ENCODE data around the gene TBX20.

DNA sequence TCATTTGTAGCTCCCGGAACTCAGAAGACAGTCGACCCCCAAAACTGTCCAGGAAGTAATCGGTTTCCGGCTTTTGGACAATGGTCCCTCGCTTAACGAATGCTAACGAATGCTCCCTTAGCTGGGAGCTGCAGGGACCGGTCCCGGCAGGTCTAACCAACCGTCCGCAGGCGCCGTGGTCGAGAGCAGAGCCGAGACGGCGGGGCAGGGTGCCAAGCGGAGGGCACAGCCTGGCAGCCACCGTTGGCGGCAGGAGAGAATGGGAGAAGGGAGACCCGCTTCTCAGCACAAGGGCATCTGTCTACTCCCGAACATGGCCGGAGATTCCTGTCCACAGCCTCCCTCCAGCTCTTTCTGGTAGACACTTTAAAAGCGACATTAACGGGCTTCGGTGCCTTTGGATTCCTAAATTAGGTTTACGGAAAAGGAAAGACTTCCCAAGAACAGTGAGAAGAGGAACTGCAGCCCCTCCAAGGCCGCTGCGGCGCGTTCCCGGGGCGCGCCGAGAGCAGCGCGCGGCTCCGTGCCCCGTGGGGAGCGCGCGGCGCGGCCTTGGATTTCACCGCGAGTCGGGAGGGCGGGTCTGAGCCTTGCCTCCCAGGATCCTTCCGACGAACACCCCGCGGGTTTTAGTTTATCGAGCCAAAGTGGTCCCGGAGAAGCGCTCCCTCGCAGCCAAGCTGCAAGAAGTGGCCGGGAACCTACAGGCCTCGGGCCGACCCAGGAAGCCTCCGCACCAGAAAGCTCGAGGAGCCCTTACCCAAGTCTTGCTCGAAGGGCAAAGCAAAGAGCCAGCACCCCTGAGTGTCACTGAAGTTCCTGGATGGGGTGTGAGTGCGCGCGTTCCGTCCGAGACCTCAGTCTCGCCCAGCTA is 3.6 kb upstream of the TBX20 start:
- TF ChIP-seq, protein P1, sequence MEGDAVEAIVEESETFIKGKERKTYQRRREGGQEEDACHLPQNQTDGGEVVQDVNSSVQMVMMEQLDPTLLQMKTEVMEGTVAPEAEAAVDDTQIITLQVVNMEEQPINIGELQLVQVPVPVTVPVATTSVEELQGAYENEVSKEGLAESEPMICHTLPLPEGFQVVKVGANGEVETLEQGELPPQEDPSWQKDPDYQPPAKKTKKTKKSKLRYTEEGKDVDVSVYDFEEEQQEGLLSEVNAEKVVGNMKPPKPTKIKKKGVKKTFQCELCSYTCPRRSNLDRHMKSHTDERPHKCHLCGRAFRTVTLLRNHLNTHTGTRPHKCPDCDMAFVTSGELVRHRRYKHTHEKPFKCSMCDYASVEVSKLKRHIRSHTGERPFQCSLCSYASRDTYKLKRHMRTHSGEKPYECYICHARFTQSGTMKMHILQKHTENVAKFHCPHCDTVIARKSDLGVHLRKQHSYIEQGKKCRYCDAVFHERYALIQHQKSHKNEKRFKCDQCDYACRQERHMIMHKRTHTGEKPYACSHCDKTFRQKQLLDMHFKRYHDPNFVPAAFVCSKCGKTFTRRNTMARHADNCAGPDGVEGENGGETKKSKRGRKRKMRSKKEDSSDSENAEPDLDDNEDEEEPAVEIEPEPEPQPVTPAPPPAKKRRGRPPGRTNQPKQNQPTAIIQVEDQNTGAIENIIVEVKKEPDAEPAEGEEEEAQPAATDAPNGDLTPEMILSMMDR (IDR thresholded peaks at IDR 0.05; ENCODE audit: low read depth, low read length, missing input control) = no peak
- TF ChIP-seq RXRA (IDR thresholded peaks at IDR 0.05) = no peak
- TF ChIP-seq FOXA1 (IDR thresholded peaks at IDR 0.05) = no peak
- TF ChIP-seq, protein P2, sequence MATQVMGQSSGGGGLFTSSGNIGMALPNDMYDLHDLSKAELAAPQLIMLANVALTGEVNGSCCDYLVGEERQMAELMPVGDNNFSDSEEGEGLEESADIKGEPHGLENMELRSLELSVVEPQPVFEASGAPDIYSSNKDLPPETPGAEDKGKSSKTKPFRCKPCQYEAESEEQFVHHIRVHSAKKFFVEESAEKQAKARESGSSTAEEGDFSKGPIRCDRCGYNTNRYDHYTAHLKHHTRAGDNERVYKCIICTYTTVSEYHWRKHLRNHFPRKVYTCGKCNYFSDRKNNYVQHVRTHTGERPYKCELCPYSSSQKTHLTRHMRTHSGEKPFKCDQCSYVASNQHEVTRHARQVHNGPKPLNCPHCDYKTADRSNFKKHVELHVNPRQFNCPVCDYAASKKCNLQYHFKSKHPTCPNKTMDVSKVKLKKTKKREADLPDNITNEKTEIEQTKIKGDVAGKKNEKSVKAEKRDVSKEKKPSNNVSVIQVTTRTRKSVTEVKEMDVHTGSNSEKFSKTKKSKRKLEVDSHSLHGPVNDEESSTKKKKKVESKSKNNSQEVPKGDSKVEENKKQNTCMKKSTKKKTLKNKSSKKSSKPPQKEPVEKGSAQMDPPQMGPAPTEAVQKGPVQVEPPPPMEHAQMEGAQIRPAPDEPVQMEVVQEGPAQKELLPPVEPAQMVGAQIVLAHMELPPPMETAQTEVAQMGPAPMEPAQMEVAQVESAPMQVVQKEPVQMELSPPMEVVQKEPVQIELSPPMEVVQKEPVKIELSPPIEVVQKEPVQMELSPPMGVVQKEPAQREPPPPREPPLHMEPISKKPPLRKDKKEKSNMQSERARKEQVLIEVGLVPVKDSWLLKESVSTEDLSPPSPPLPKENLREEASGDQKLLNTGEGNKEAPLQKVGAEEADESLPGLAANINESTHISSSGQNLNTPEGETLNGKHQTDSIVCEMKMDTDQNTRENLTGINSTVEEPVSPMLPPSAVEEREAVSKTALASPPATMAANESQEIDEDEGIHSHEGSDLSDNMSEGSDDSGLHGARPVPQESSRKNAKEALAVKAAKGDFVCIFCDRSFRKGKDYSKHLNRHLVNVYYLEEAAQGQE (IDR thresholded peaks at IDR 0.05) = no peak
- no peak for TF ChIP-seq RAD21 (IDR thresholded peaks at IDR 0.05)
- no peak for TF ChIP-seq YY1 (IDR thresholded peaks at IDR 0.05)
- TF ChIP-seq NR2F2 (IDR thresholded peaks at IDR 0.05) = no peak
- TF ChIP-seq SP1 (IDR thresholded peaks at IDR 0.05) = no peak
- TF ChIP-seq, protein P3, sequence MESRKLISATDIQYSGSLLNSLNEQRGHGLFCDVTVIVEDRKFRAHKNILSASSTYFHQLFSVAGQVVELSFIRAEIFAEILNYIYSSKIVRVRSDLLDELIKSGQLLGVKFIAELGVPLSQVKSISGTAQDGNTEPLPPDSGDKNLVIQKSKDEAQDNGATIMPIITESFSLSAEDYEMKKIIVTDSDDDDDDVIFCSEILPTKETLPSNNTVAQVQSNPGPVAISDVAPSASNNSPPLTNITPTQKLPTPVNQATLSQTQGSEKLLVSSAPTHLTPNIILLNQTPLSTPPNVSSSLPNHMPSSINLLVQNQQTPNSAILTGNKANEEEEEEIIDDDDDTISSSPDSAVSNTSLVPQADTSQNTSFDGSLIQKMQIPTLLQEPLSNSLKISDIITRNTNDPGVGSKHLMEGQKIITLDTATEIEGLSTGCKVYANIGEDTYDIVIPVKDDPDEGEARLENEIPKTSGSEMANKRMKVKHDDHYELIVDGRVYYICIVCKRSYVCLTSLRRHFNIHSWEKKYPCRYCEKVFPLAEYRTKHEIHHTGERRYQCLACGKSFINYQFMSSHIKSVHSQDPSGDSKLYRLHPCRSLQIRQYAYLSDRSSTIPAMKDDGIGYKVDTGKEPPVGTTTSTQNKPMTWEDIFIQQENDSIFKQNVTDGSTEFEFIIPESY (IDR thresholded peaks at IDR 0.05) = no peak
- no peak for TF ChIP-seq EGR1 (IDR thresholded peaks at IDR 0.05; ENCODE audit: low read depth in 2 of 2)

Data from liver (tissue), 3 donors.